ENCODE results near the gene PYCARD.
"Not testable (repeated sequence)": the region's sequence is repeated elsewhere in the genome, so short reads cannot be mapped to it uniquely, and the experiment has no call there.

- TF ChIP-seq POLR2A, CTCF (IDR thresholded peaks at IDR 0.05): not testable (repeated sequence)
These were observed 6.7 kb downstream of the PYCARD start for GRCh38 chr16:31195861-31196260.

Data from adrenal gland (tissue), 5 donors.